ENCODE measurements around the gene RPA4.

Gene RPA4

GRCh38 chrX:96907516-96908272, 24.0 kb downstream of the RPA4 start:
- TF ChIP-seq CTCF (conservative IDR thresholded peaks at IDR 0.05; ENCODE audit: low read depth, low read length) = no peak
- no peak for DNase-seq (ENCODE audit: low read depth)
- no peak overlapping the region for H3K4me3 ChIP-seq (ENCODE audit: low read depth, low read length)

- no peak for DNase-seq (ENCODE audit: low read depth)
Measured at GRCh38 chrX:96909291-96909690, 25.6 kb downstream of the RPA4 start.

DNA sequence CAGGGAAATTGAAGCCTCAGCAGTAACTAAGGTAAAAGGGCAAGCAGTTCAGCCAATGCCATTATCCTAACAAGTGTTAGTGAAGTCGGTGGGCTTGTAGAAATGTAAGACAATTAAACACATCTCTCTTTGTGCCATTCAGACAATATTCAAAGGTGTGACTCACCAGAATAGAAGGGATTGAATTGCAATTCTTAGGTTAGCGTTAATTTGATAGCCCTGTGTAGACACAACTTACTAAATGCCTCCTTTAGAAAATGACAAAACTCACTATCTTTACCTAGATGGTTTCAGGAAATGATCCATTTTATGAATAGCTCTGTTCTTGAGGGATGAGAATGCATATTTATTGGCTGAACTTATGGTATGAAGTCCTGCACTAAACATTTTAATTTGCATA, 35.2 kb downstream of the RPA4 start:
- H3K4me3 ChIP-seq (ENCODE audit: low read depth, low read length) = no peak overlapping the region
- no peak for DNase-seq (ENCODE audit: low read depth)
- TF ChIP-seq CTCF (conservative IDR thresholded peaks at IDR 0.05; ENCODE audit: low read depth, low read length) = no peak

More at GRCh38 chrX:96909291-96909690, 25.6 kb downstream of the RPA4 start:
- TF ChIP-seq CTCF (conservative IDR thresholded peaks at IDR 0.05; ENCODE audit: low read depth, low read length) = no peak
- no peak overlapping the region for H3K4me3 ChIP-seq (ENCODE audit: low read depth, low read length)

DNA sequence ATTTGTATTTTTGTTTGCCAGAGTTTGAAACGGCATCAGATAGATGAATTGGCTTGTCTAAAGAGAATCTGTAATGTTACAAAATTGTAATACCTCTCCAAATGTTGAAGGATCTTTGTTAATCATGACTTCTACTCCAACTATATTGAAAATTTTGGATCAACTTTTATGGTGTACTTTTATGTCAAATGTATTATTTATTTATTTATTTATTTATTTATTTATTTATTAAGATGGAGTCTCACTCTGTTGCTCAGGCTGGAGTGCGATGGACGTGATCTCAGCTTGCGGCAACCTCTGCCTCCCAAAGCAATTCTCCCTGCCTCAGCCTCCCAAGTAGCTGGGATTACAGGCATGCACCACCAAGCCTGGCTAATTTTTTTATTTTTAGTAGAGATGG, 36.0 kb downstream of the RPA4 start:
- TF ChIP-seq CTCF (conservative IDR thresholded peaks at IDR 0.05; ENCODE audit: low read depth, low read length) = no peak
- DNase-seq (ENCODE audit: low read depth) = no peak
- no peak overlapping the region for H3K4me3 ChIP-seq (ENCODE audit: low read depth, low read length)

DNA sequence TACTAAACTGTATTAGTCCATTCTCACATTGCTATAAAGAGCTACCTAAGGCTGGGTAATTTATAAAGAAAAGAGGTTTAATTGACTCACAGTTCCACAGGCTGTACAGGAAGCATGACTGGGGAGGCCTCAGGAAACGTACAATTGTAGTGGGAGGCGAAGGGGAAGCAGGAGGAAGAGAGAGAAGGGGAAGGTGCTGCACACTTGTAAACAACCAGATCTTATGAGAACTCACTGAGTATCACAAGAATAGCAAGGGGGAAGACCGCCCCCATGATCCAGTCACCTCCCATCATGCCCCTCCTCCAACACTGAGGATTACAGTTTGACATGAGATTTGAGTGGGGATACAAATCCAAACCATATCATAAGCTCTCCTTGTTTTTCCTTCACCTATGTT, 40.9 kb downstream of the RPA4 start:
- no peak for TF ChIP-seq CTCF (conservative IDR thresholded peaks at IDR 0.05; ENCODE audit: low read depth, low read length)
- DNase-seq (ENCODE audit: low read depth) = no peak
- no peak overlapping the region for H3K4me3 ChIP-seq (ENCODE audit: low read depth, low read length)

DNA sequence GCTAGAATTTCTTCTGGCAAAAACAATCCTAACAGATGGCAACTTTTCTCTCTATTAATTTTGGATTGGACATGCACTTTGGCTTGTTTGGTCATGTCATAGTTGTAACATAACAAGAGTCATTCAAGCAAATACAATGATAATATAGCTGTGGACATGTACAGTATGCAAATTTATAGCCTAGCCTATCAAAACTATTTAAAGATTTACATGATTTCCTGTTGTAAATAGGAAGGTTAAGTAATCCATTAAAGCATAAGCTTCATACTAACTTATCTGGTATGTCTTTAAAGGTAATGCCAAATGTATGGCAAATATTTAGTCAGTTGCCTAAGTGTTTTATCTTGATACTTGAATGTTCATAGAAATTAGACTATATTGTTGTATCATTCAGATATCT, 45.3 kb downstream of the RPA4 start:
- no peak overlapping the region for H3K4me3 ChIP-seq (ENCODE audit: low read depth, low read length)
- DNase-seq (ENCODE audit: low read depth) = no peak
- no peak for TF ChIP-seq CTCF (conservative IDR thresholded peaks at IDR 0.05; ENCODE audit: low read depth, low read length)

Measured in choroid plexus epithelial cell (primary cell).